ENCODE measurements around the gene RHOC. TPM values are rescaled to one million over a fixed set of nuclear protein-coding genes. Genes with fewer than 3 reads are reported as not detected.
A peak's percentile ranks its signal among the peaks of the same experiment; 100 is the strongest.

RHOC gene
- total and polyA plus RNA-seq, 2 donors (not counting 1 experiment from before 2014, with no cell fraction given) = 21.0 to 28.3 TPM

DNA sequence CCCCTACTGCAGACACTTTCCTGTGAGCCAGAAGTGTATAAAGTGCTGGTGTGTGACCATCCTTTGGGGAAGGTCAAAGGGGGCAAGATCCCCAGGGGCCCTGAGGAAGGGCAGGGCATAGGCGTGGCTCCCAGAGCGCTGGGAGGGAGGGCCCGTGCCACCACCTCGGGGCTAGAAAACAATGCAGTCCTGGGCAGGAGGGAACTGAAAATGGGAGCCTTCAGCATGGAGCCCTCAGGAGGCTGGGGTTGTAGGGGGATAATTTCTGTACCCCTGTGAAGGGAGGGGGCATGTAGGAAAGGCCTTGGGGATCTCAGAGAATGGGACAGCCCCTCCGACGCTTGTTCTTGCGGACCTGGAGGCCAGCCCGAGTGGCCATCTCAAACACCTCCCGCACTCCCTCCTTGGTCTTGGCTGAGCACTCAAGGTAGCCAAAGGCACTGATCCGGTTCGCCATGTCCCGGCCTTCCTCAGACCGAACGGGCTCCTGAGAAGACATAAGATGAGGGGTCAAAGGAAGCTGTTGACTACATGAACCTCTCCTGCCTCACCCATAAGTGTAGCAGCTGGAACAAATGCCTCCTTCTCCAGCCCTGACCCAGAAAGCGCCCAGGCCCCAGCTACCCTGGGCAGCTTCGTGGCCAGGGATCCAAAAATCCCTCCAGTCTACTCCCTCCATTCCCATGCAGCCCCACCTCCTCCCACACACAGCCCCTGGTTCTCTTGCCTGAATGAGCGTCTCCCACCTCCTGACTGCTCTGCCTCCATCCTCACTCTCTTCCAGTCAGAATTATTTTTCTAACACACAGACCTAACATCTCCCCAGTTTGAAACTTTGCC lies 5.5 kb downstream of the RHOC start:
- intact Hi-C loops (cut with micrococcal nuclease) = loop anchor here (2.0 kb wide), 2 partner anchors 13 to 27 kb away; partner anchors contain the start of genes MOV10 and PPM1J
- DNase-seq (no peak), ATAC-seq (ENCODE audit: low read depth) (no peak)
- Histone ChIP-seq H3K79me2 (ENCODE audit: control insufficient read depth, insufficient read depth, low read length) (no peaks in the 10 kb centered on the region), H4K20me1 (ENCODE audit: control insufficient read depth, insufficient read depth, low read length, poor library complexity, severe bottlenecking) (no peaks in the 10 kb centered on the region), H3K4me1 (ENCODE audit: control insufficient read depth in 2 of 2, insufficient read depth in 2 of 2, low read length in 2 of 2) (peaks cover 56 to 68% of the 10 kb centered on the region in 2 donors), H3K4me3 (ENCODE audit: control extremely low read depth in 1 of 5, extremely low read depth in 1 of 5, insufficient read depth in 1 of 5, low read depth in 2 of 5, low read length in 4 of 5) (peak overlapping the region in 1 of 5 experiments; percentile 28), H3K9ac (ENCODE audit: low read length) (peak overlapping the region; percentile 44), H3K9me3 (ENCODE audit: control extremely low read depth in 1 of 3, control insufficient read depth in 2 of 3, insufficient read depth in 1 of 3, low read length in 2 of 3) (no peaks in the 10 kb centered on the region), H3K36me3 (replicated peaks in 1 of 2; ENCODE audit: control extremely low read depth in 1 of 2, control insufficient read depth in 1 of 2, extremely low read depth in 1 of 2, insufficient read depth in 2 of 2, low read length in 1 of 2) (peaks cover 0 to 4% of the 10 kb centered on the region in 2 experiments), H3K27me3 (replicated peaks in 1 of 4; ENCODE audit: control extremely low read depth in 1 of 4, control insufficient read depth in 3 of 4, insufficient read depth in 4 of 4, low read length in 3 of 4) (no peaks in the 10 kb centered on the region), H3K4me2 (replicated peaks; ENCODE audit: low read depth, low read length, poor library complexity, severe bottlenecking) (peak overlapping the region; percentile 69), H3K27ac (ENCODE audit: low read length in 2 of 2) (peak overlapping the region; percentile 79 to 86), H2AFZ (ENCODE audit: insufficient read depth, low read depth, low read length, poor library complexity, severe bottlenecking) (peak overlapping the region; percentile 70)
- TF ChIP-seq, protein P1, sequence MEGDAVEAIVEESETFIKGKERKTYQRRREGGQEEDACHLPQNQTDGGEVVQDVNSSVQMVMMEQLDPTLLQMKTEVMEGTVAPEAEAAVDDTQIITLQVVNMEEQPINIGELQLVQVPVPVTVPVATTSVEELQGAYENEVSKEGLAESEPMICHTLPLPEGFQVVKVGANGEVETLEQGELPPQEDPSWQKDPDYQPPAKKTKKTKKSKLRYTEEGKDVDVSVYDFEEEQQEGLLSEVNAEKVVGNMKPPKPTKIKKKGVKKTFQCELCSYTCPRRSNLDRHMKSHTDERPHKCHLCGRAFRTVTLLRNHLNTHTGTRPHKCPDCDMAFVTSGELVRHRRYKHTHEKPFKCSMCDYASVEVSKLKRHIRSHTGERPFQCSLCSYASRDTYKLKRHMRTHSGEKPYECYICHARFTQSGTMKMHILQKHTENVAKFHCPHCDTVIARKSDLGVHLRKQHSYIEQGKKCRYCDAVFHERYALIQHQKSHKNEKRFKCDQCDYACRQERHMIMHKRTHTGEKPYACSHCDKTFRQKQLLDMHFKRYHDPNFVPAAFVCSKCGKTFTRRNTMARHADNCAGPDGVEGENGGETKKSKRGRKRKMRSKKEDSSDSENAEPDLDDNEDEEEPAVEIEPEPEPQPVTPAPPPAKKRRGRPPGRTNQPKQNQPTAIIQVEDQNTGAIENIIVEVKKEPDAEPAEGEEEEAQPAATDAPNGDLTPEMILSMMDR (IDR thresholded peaks at IDR 0.05) = no peak
- Mint-ChIP-seq H3K9me3 (ENCODE audit: insufficient read depth) (no peaks in the 10 kb centered on the region), H3K4me3 (peak overlapping the region; percentile 77), H3K27me3 (no peaks in the 10 kb centered on the region), H3K27ac (peak overlapping the region; percentile 96), H3K4me1 (peaks cover 71% of the 10 kb centered on the region)
- 73% methylated on average over 12 of the region's 17 CpGs for WGBS (ENCODE audit: insufficient coverage)
- CTCF ChIA-PET = interaction anchor here (0.7 to 4.0 kb wide), 6 partner anchors 14 to 310 kb away, joined by 3 to 24 read pairs (median 4); partner anchors contain the start of genes MOV10 and PPM1J
- POLR2A ChIA-PET = no interaction called here

Measured in B cell (primary cell).